Fibroblast of peridontal ligament (primary cell): ENCODE measurements around the gene PCDHGB4.
"Not testable (repeated sequence)": the region's sequence is repeated elsewhere in the genome, so short reads cannot be mapped to it uniquely, and the experiment has no call there.

ENCODE experiments used
- DNase-seq: peaks from one replicate; pipeline ENCODE4 v3.0.0-alpha.2; 2010; ENCODE audit errors: extremely low read depth

The PCDHGB4 gene

GRCh38 chr5:141387557-141388311, at the start of gene PCDHGB4:
Gene PCDHGB4 (plus strand): TSS chr5:141387698. CDS start chr5:141387885, 187 bp downstream.
- DNase-seq, result peak; percentile 60

DNA sequence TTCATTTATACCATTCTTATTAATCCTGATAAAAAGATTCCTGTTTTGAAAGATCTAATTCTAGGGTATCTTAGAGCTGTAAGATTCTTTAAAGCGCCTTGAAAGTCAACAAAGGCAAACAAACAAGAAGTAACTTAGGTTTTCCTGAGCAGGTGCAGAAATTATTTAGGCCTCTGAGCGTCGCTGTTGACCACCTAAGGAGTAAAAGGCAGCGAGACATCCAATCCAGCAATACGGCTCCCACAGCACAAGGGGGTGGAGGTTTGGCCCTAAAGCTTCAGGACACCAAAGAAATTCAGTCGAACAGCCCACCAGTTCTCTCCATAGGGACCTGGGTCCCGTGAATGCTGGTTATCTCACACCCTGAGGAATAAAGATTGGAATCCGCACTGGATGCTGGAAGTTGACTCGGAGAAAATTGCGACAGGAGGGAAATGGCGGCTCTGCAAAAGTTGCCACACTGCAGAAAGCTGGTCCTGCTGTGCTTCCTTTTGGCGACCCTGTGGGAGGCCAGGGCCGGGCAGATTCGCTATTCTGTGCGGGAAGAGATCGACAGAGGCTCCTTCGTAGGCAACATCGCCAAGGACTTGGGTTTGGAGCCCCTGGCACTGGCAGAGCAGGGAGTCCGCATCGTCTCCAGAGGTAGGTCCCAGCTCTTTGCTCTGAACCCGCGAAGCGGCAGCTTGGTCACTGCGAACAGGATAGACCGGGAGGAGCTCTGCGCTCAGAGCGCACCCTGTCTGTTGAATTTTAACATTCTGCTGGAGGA, 48.8 kb upstream of the PCDHGB4 start, which contains the start of gene PCDHGA2:
Gene PCDHGA2, plus strand, starts transcription at position 223 of the 769 bp plus-strand sequence.
- DNase-seq, result peak; percentile 62

- DNase-seq, result not testable (repeated sequence)
Observed at GRCh38 chr5:141340781-141341354, 46.6 kb upstream of the PCDHGB4 start.

GRCh38 chr5:141342773-141343172, 44.7 kb upstream of the PCDHGB4 start:
- DNase-seq, result no peak

- DNase-seq, result peak; percentile 55
Observed at GRCh38 chr5:141343242-141343952, 44.1 kb upstream of the PCDHGB4 start, which contains the start of gene PCDHGA3. Gene PCDHGA3 (plus strand): TSS chr5:141343829. CDS start chr5:141344034, 205 bp downstream.

- no peak for DNase-seq
Observed at GRCh38 chr5:141343953-141344463, 43.5 kb upstream of the PCDHGB4 start.

GRCh38 chr5:141345327-141345726, 42.2 kb upstream of the PCDHGB4 start:
- no peak for DNase-seq

GRCh38 chr5:141346017-141346416, 41.5 kb upstream of the PCDHGB4 start:
- DNase-seq, result not testable (repeated sequence)

- peak; percentile 64 for DNase-seq
Observed at GRCh38 chr5:141349917-141350619, 37.4 kb upstream of the PCDHGB4 start, which contains the start of gene PCDHGB1. Gene PCDHGB1 (plus strand): TSS chr5:141350099. CDS start chr5:141350261, 162 bp downstream.

- DNase-seq, result no peak
Observed at GRCh38 chr5:141351591-141351990, 35.9 kb upstream of the PCDHGB4 start.

- DNase-seq, result peak; percentile 60
Observed at GRCh38 chr5:141354900-141355469, 32.5 kb upstream of the PCDHGB4 start, which contains the start of gene PCDHGA4. Gene PCDHGA4 (plus strand): TSS chr5:141355021. CDS start chr5:141355108, 87 bp downstream.

DNA sequence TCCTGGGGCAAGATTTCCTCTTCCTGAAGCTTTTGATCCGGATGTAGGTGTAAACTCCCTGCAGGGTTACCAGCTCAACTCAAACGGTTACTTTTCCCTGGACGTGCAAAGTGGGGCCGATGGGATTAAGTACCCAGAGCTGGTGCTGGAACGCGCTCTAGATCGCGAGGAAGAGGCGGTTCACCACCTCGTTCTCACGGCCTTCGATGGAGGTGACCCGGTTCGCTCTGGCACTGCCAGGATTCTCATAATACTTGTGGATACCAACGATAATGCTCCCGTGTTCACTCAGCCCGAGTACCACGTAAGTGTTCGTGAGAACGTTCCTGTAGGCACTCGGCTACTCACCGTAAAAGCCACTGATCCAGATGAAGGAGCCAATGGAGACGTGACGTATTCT, 31.9 kb upstream of the PCDHGB4 start:
- no peak for DNase-seq

DNA sequence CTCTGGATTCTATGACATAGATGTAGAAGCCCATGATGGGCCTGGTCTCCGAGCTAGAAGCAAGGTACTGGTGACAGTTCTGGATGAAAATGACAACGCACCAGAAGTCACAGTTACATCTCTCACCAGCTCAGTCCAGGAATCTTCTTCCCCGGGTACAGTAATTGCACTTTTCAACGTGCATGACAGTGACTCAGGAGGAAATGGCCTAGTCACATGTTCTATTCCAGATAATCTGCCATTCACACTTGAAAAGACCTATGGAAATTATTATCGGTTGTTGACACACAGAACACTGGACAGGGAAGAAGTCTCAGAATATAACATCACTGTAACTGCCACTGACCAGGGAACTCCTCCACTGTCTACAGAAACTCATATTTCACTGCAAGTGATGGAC, 31.4 kb upstream of the PCDHGB4 start:
- DNase-seq, result no peak

- DNase-seq, result no peak
Observed at GRCh38 chr5:141356950-141357349, 30.5 kb upstream of the PCDHGB4 start.

DNA sequence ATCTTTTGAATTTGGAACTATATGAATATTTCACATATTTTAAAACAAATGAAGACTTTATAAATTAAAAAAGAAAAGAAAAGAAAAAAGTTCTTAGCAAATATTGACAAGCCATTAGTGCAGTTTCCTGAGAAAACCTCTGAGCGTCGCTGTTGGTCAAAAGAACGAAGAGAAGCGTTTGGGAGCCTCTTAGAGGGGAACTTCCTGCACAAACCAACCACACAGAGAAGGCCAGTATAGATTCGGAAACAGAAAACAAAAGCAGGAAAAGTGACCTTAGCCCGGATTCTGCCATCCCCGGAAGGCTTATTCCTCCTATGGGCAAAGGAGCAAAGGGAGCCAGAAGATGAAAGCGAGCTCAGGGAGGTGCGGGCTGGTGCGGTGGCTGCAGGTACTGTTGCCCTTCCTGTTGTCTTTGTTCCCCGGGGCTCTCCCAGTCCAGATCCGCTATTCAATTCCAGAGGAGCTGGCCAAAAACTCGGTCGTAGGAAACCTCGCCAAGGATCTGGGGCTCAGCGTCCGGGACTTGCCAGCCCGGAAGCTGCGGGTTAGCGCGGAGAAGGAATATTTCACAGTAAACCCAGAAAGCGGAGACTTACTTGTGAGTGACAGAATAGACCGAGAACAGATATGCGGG, 27.6 kb upstream of the PCDHGB4 start, which contains the start of gene PCDHGB2:
Gene PCDHGB2, plus strand, starts transcription at position 205 of the 637 bp plus-strand sequence. Its CDS starts 142 bp downstream, at position 347.
- peak; percentile 57 for DNase-seq

DNA sequence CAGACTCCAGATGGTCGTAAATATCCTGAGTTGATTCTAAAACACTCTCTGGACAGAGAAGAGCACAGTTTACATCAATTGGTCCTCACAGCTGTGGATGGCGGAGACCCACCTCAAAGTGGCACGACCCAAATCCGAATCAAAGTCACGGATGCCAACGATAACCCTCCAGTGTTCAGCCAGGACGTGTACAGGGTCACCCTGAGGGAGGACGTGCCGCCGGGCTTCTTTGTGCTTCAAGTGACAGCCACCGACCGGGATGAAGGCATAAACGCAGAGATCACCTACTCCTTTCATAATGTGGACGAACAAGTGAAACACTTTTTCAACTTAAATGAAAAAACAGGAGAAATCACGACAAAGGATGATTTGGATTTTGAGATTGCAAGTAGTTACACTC, 26.8 kb upstream of the PCDHGB4 start:
- DNase-seq, result no peak

- no peak for DNase-seq
Observed at GRCh38 chr5:141362719-141363118, 24.8 kb upstream of the PCDHGB4 start.

DNA sequence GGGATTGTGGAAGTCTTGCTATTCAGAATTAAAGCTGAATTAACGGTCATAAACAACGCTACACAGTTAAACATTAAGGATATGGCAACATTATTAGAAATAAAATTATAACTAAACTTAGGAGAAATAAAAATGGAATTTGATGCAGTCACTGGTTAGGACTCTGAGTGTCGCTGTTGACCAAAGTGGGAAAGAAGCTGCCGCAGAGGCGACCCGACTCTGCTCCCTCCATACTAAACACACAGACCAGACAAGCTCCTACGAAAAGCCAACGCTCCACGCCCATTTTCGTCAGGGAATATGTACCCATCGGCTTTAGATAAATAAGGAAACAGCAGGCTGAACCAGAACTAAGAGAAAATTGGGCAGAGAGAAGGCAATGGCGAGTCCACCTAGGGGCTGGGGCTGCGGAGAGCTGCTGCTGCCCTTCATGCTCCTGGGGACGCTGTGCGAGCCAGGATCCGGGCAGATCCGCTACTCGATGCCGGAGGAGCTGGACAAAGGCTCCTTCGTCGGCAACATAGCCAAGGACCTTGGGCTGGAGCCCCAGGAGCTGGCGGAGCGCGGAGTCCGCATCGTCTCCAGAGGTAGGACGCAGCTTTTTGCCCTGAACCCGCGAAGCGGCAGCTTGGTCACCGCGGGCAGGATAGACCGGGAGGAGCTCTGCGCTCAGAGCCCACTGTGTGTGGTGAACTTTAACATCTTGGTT, 23.4 kb upstream of the PCDHGB4 start, which contains the start of gene PCDHGA5:
Gene PCDHGA5, plus strand, starts transcription at position 211 of the 709 bp plus-strand sequence. Its CDS starts 169 bp downstream, at position 380.
- DNase-seq, result no peak
